ENCODE results near the gene OR5AR1.
"Not testable (repeated sequence)": the region's sequence is repeated elsewhere in the genome, so short reads cannot be mapped to it uniquely, and the experiment has no call there.

Gene OR5AR1

DNA sequence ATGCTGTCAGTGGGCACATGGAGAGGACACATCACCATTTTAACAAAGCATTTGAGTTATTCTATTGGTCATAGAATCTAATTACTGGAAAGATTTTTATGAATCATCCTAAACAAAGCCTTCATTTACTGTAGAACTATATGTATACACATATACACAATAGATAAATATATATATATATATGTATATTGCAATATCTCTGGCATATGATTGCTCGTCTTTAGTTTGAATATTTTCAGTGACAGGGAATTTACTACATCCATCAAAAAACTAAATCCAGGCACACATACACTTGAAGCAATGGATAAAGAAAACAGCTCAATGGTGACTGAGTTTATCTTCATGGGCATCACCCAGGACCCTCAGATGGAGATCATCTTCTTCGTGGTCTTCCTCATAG, at the start of gene OR5AR1:
Gene OR5AR1, plus strand, starts transcription at position 301 of the 400 bp plus-strand sequence. Its CDS starts 0 bp downstream, at position 301.
- no peak for DNase-seq (ENCODE audit: low read depth)

DNA sequence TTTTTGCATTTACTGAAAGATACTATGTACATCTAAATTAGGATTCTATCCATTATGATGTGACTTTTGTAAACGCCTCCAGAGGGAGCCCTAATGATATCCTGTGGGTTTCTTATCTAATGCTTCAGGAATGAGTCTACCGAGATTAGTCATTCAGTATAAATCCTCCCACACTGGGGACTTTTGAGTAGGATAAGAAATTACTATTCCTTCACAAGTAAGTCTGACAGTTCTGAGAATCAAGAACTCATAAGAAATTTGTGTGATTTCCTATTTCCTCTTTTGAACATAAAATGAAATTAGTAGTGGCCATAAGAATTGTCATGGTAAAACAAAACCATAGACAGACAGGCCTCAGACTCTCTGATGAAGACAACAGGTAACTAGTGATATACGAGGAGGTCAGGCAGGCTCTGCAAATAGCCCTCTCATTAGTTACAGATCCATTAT, 38.8 kb upstream of the OR5AR1 start:
- no peak for DNase-seq (ENCODE audit: low read depth)

DNA sequence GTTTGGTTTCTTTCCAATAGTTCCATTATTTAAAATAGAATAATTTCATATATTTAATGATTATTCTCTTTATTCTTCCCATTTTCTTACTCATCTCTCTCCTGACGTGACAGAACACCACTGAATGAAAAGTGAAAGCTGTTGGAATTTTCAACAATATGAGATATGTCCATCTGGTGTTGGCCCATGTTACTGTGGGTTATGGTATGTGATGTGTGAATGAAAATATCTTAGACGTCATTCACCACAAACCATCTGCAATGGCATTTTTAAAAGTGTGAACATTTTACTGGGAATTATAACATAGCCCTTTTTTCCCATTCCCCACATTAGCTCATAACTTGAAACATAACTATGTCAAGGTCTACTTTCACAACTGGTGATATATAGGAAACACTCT, 37.5 kb upstream of the OR5AR1 start:
- no peak for DNase-seq (ENCODE audit: low read depth)

DNA sequence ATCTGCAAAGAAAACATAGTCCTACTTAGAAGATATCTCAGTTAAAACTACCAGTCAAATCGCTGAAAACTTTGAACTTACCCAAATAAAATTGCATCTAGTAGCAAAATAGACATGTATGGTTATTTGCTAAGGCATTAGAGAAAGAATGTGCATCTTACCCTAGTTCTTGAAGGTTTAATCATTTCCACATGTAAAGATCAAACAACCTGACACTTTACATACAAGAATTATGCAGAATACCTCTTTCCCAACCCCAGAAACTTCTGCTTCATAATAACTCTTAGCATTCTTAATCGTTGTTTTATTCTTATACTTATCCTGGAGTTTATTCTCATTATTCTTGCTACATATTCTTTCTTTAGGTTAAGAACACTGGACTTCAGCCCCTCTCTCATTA, 31.2 kb upstream of the OR5AR1 start:
- DNase-seq (ENCODE audit: low read depth) = no peak

DNA sequence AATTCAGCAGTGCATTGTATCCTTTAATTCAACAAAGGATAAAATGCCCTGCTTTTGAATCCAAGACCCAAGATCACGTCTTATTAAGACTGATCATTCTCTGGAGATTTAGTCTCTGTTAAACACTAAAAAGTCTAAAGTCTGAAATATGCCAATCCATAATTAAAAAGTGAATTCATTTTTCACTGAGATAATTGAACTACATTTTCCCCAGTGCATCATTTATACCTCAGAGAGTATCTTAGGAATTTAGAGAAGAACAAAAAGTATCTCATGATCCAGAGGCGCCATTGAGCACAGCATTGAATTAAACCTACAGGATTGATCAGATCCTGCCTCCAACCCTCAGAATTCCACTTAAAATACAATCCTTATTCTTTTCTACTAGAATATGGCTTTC, 26.6 kb upstream of the OR5AR1 start:
- no peak for DNase-seq (ENCODE audit: low read depth)

DNA sequence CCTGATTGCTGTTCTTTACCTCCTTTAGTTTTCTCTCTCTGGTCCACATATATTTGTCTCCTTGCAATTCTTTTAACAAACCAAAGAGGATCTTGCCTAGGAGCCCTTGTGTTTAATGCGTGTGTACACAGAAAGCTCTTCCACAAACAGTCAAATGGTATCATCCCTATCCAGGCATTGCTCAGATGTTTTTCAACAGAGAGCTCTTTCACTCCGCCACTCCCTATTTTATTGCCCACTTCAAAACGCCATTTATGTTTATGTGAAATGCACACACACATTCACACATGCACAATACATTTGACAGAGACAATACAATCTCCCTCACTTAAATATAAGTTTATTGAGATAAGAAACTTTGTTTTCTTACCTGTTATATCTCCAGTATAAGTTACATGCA, 26.0 kb upstream of the OR5AR1 start:
- DNase-seq (ENCODE audit: low read depth) = no peak

DNA sequence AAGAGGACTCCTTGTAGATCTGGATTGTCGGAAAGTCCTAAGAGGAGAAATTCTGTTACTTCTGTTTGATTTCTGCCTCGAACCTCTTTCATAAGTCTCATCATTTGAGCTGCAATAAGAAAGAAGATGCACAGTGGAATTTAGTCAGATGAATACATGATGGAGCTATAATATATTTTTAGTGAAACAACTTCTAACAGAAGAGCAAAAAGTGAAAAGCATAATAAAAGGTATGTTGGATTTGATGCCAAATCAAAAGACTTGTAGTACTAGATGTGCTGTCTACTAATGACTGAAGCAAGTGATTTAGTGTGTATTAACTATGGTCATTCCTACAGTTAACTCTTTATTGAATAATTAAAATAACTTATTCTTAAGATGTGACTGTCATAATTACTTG, 21.1 kb upstream of the OR5AR1 start, which contains the start of gene OR5AP2:
Gene OR5AP2, minus strand, starts transcription at position 101 of the 400 bp plus-strand sequence. Its CDS starts 0 bp downstream, at position 101.
- no peak for DNase-seq (ENCODE audit: low read depth)

DNA sequence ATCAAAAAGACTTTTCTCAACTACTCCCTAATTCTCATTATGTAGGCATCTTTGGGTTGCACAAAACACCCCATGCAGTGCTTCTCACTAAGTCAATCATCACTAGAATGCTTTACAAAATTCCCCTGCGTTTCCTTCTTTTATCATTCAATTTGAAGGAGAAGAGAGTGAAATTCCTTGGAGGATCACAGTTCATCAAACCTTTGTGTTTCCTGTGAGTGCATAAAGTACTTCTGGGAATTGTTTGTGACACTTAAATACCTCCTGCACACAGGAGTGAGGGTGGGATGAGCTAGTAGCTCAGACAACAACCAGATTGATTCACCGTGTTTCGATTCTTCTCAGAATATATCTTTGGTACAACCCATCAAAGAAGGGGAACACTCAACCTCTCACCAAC, 3.7 kb upstream of the OR5AR1 start:
- no peak for DNase-seq (ENCODE audit: low read depth)

DNA sequence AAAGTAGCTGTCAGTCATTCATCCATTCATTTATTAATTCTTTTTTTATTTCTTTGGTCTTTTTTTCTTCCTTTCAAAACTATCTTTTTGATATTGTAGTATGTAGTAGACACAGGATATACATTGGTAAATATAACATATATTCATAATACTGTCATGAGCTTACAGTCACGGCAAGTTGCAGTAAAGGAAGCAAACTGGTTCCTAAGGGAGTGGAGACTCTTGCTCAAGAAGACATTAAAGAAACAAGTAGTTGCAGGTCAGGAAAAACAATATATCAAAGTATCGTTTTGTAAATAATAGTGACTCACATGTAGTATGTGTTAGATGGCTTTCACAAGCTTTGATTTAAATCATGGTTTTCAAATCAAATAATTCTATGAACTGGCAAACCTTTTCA, 7.5 kb downstream of the OR5AR1 start:
- DNase-seq (ENCODE audit: low read depth) = no peak

DNA sequence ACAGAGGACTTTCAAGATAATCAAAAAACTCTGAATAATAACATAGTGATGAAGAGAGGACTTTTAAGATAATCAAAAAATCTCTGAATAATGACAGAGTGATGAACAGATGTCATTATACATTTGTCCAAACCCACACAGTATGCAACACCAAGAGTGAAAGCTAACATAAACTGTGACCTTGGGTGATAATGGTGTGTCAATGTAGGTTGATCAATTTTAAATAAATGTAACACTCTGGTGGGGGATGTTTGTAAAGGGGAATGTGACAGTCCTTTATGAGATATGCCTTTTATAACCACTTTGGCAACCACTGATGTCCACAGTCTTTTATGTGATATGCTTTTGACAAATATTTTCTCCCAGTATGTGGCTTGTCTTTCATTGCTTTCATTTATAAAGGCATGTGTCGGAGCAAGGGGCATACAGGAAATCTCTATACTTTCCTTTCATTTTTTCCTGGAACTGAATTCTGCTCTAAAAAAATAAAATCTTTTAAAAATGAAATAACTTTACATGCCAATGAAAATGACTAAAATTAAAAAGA, 25.1 kb downstream of the OR5AR1 start:
- no peak for DNase-seq (ENCODE audit: low read depth)

DNA sequence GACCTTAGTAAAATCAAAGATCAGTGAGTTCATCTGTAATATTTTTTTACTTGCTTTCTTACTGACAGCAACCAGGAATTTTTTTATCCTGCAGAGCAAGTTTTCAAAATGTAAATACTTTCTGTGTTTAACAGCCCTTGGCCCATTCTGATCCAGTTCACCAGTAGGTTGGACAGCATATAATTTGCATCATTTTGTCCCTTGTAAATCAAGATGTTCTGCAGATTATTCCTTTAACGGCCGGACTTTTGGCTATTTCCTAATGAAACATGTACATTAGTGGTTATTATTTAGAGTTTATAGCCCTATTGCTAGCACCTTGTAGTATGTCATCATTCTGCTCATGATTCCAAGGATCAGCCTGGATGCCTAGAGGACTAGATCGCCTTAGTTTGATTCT, 27.7 kb downstream of the OR5AR1 start:
- not testable (repeated sequence) for DNase-seq (ENCODE audit: low read depth)

DNA sequence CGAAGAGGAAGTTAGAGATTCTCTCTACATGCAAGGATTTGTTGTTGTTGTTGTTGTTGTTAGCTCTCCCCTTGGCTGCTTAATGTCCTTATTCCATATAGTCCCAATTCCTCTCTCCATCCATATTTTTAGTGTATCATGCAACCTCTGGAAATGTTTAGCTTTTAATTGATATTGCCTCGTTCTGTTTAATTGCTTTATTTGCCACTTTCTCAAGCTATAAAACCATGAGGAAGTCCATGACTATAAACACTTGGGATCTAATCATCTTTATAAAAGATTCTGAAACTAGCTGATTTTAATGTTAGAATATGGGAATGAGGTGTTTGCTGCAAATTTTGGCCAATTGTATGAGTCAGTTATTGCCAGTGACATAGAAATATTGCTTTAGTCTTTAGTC, 29.9 kb downstream of the OR5AR1 start:
- no peak for DNase-seq (ENCODE audit: low read depth)

DNA sequence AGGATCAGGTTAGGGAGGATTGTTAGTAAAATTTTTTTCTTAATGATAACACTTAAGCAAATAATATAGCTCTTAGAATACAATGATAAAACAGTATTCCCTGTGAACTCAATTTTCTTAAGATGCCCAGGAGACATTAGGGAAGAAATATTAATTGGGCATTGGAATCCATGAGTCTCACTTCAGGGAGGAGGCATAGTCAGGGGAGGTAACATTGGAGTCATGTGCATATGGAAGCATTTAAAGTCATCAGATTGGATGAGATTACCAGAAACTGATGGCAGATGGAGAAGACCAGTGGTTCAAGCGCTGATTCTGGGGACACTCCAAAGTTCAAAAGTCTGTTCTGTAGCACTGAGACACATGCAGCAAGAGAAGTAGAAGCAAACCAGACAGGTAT, 35.3 kb downstream of the OR5AR1 start, which contains the start of gene OR9G1:
Gene OR9G1, plus strand, starts transcription at position 301 of the 400 bp plus-strand sequence. CDS start 1,293 bp downstream, outside the sequence.
- no peak for DNase-seq (ENCODE audit: low read depth)

DNA sequence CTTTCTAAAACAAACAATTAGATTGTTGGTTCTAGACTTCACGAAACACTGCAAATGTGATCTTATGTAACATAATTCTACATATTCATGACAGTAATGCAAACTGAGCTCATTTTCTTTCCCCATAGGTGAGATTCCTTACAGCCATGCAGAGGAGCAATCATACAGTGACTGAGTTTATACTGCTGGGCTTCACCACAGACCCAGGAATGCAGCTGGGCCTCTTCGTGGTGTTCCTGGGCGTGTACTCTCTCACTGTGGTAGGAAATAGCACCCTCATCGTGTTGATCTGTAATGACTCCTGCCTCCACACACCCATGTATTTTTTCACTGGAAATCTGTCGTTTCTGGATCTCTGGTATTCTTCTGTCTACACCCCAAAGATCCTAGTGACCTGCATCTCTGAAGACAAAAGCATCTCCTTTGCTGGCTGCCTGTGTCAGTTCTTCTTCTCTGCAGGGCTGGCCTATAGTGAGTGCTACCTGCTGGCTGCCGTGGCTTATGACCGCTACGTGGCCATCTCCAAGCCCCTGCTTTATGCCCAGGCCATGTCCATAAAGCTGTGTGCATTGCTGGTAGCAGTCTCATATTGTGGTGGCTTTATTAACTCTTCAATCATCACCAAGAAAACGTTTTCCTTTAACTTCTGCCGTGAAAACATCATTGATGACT, 36.9 kb downstream of the OR5AR1 start:
- DNase-seq (ENCODE audit: low read depth) = no peak

DNA sequence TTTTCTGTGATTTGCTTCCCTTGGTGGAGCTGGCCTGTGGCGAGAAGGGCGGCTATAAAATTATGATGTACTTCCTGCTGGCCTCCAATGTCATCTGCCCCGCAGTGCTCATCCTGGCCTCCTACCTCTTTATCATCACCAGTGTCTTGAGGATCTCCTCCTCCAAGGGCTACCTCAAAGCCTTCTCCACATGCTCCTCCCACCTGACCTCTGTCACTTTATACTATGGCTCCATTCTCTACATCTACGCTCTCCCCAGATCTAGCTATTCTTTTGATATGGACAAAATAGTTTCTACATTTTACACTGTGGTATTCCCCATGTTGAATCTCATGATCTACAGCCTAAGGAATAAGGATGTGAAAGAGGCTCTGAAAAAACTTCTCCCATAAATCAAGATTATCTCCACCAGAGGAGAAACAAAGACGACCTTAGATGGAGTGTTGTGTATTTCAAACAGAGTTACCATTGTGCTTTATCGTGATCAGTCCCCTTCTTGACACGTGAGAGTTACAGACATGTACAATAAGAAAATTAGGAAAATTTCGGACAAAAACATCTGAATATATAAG, 37.5 kb downstream of the OR5AR1 start:
- no peak for DNase-seq (ENCODE audit: low read depth)

DNA sequence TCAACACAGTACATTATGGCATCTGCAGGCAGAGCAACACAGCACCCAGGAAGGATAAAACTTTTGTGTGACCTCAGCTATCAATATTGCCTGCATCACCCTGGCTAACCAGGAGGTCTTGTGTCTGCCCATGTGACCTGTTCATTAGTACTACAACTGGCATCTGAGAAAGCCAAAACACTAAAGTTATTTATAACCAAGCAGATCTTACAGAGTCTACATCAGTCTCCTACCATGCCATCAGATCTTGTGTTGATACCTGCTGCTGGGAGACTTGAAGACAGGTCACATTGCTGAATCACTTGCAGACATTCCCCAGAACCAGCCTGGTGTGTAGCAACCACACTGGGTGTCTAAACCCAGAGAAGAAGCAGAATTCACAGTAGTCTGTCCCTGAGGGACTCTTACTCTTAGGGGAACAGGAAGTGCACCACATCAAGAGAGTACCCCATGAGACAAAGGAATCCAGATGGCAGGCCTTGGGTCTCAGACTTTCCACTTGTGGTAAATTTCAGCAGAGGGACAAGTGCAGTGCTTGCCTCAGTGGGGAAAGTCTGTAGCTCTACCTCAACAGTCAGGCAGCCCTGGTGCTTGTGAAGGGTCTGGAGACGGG, 42.4 kb downstream of the OR5AR1 start:
- DNase-seq (ENCODE audit: low read depth) = no peak

DNA sequence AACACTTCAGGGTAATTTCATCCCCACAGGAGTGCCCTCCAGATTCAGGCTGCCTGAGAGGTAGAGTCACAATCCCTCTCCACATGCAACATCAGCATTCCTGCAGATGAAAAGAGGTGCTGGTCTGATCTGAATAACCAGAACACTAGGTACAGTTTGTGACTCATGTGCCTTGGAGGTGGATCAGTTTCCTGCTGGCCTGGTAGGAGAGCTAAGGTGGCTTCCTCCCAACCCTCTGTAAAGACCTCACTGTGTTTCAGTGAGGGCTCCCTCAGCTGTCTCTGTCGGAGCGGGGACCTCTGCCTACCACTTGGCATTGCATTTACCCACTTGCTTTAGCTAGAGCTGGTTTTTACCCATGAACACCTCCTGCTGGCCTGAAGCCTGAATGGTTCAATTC, 43.0 kb downstream of the OR5AR1 start:
- DNase-seq (ENCODE audit: low read depth) = no peak

DNA sequence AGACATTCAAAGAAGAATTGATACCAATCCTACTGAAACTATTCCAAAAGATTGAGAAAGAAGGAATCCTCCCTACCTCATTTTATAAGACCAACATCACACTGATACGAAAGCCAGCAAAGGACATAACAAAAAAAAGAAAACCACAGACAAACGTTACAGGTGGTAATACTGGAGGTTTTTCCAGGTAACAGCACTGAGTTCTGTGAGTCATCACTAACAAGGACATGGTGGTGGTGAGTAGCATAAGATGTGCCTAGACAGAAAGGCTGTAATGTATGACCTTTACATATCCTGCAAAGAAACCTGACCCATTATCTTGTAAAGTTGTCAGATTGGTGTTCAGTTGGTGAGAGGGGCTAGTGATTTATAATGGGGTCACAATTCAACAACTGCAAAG, 50.7 kb downstream of the OR5AR1 start:
- DNase-seq (ENCODE audit: low read depth) = no peak
